IMR-90 (cell line): ENCODE data around the gene TBCEL. TPM values are rescaled to one million over a fixed set of nuclear protein-coding genes. Genes with fewer than 3 reads are reported as not detected.
A peak's percentile ranks its signal among the peaks of the same experiment; 100 is the strongest.

ENCODE experiments used
- ATAC-seq: fragments of 200-7000 bp; cut with Tn5 transposase; 2 replicates; pipeline ENCODE4 v1.9.1; 2020; ENCODE audit warnings: low read depth, mild to moderate bottlenecking, moderate library complexity
- BruUV-seq: library from RNA; stranded (reverse); fragments of 400-500 nt; replicated peaks from 2 replicates; lab custom pipeline; 2021; lab: Mats Ljungman, UMichigan
- CTCF ChIA-PET: fragments of 300-600 bp; formaldehyde crosslinking; extraction: SDS; loops from one replicate; lab custom pipeline; 2021; ENCODE audit warnings: antibody characterized with exemption; lab: Yijun Ruan, JAX
- POLR2A ChIA-PET: fragments of 300-600 bp; sonication (Branson Sonifier 250); formaldehyde crosslinking; loops from one replicate; lab custom pipeline; 2022; ENCODE audit warnings: antibody characterized with exemption; ENCODE audit not compliant: unreplicated experiment; lab: Charles Lee
- DNase-seq: peaks from one replicate; pipeline ENCODE4 v3.0.0; 2013
- H2AFZ ChIP-seq: replicated peaks from 2 replicates; pipeline ENCODE3; 2013; ENCODE audit warnings: low read length, mild to moderate bottlenecking; ENCODE audit not compliant: poor library complexity
- H2AK5ac ChIP-seq: 2 replicates; pipeline ENCODE4 v1.6.1; 2013; ENCODE audit warnings: low read depth, low read length, inconsistent platforms
- H2AK9ac ChIP-seq: replicated peaks from 2 replicates; pipeline ENCODE3; 2013; ENCODE audit warnings: mild to moderate bottlenecking, low read depth, low read length, moderate library complexity; ENCODE audit not compliant: poor library complexity
- H2BK120ac ChIP-seq: 2 replicates; pipeline ENCODE4 v1.6.1; 2013; ENCODE audit warnings: low read depth, low read length, inconsistent platforms
- H2BK15ac ChIP-seq: 3 replicates; pipeline ENCODE4 v1.6.1; 2013; ENCODE audit warnings: low read depth, low read length, inconsistent platforms
- H2BK20ac ChIP-seq: 2 replicates; pipeline ENCODE4 v1.6.1; 2013; ENCODE audit warnings: low read depth, mild to moderate bottlenecking, inconsistent platforms, low read length, moderate library complexity
- H2BK5ac ChIP-seq: 2 replicates; pipeline ENCODE4 v1.6.1; 2013; ENCODE audit warnings: mild to moderate bottlenecking, low read depth, low read length, inconsistent platforms; ENCODE audit not compliant: poor library complexity, severe bottlenecking
- H3K14ac ChIP-seq: replicated peaks from 2 replicates; pipeline ENCODE4 v1.6.1; 2013; ENCODE audit warnings: low read depth, low read length, inconsistent platforms
- H3K18ac ChIP-seq: 2 replicates; pipeline ENCODE4 v1.6.1; 2013; ENCODE audit warnings: low read depth, low read length, control low read depth
- H3K23ac ChIP-seq: 2 replicates; pipeline ENCODE4 v1.6.1; 2013; ENCODE audit warnings: low read depth, low read length, inconsistent platforms
- H3K27ac ChIP-seq: 2 replicates; pipeline ENCODE4 v1.5.1; 2013; ENCODE audit warnings: mild to moderate bottlenecking, control low read depth, low read length; ENCODE audit not compliant: insufficient read depth
- H3K27me3 ChIP-seq: 2 replicates; pipeline ENCODE4 v1.6.1; 2013; ENCODE audit warnings: low read length; ENCODE audit not compliant: control insufficient read depth, insufficient read depth
- H3K36me3 ChIP-seq: 2 replicates; pipeline ENCODE4 v1.6.1; 2013; ENCODE audit warnings: low read length, mixed read lengths; ENCODE audit not compliant: control insufficient read depth, insufficient read depth
- H3K4ac ChIP-seq: 2 replicates; pipeline ENCODE4 v1.6.1; 2013; ENCODE audit warnings: low read depth, low read length, inconsistent platforms
- H3K4me1 ChIP-seq: 2 replicates; pipeline ENCODE4 v1.6.1; 2013; ENCODE audit warnings: low read length, mixed read lengths; ENCODE audit not compliant: control insufficient read depth, insufficient read depth
- H3K4me2 ChIP-seq: 2 replicates; pipeline ENCODE4 v1.6.1; 2013; ENCODE audit warnings: low read depth, mild to moderate bottlenecking, control low read depth, low read length, moderate library complexity
- H3K4me3 ChIP-seq: 2 replicates; pipeline ENCODE4 v1.5.1; 2013; ENCODE audit warnings: low read depth, mild to moderate bottlenecking, control low read depth, low read length, moderate library complexity; ENCODE audit not compliant: insufficient read depth
- H3K56ac ChIP-seq: 2 replicates; pipeline ENCODE4 v1.6.1; 2013; ENCODE audit warnings: low read length, inconsistent platforms; ENCODE audit not compliant: insufficient read depth; ENCODE audit errors: extremely low read depth
- H3K79me1 ChIP-seq, 2 experiments: 2 replicates each; pipeline ENCODE4 v1.6.1; 2013; ENCODE audit warnings: low read length in 2 of 2, inconsistent platforms in 1 of 2, low read depth in 1 of 2
- H3K9ac ChIP-seq: 2 replicates; pipeline ENCODE4 v1.6.1; 2013; ENCODE audit warnings: low read depth, low read length, control low read depth
- H3K9me1 ChIP-seq: 2 replicates; pipeline ENCODE4 v1.6.1; 2013; ENCODE audit warnings: low read length, inconsistent platforms; ENCODE audit not compliant: insufficient read depth
- H3K9me3 ChIP-seq: 2 replicates; pipeline ENCODE4 v1.6.1; 2013; ENCODE audit warnings: low read length; ENCODE audit not compliant: control insufficient read depth, insufficient read depth
- H4K20me1 ChIP-seq: 2 replicates; pipeline ENCODE4 v1.6.1; 2013; ENCODE audit warnings: low read length, inconsistent platforms; ENCODE audit not compliant: insufficient read depth
- H4K5ac ChIP-seq: 2 replicates; pipeline ENCODE4 v1.6.1; 2013; ENCODE audit warnings: mild to moderate bottlenecking, low read depth, low read length, control low read depth
- H4K8ac ChIP-seq, 2 experiments: 2 replicates each; pipeline ENCODE4 v1.6.1; 2013; ENCODE audit warnings: low read depth in 2 of 2, low read length in 2 of 2, control low read depth in 1 of 2, inconsistent platforms in 1 of 2
- H4K91ac ChIP-seq: 2 replicates; pipeline ENCODE4 v1.6.1; 2013; ENCODE audit warnings: low read depth, low read length, inconsistent platforms; ENCODE audit not compliant: insufficient read depth
- CHD1 ChIP-seq: IDR thresholded peaks from 2 replicates; pipeline ENCODE4 v1.6.1; 2012; ENCODE audit warnings: low read depth, low read length, improper control_type of control experiment
- FOS ChIP-seq: fragments of 150-350 bp; IDR thresholded peaks from 2 replicates; pipeline ENCODE4 v1.6.1; 2016; ENCODE audit warnings: low read depth, low read length
- WGBS, 2 experiments: methylation state at CpG; one replicate each; pipeline versions ENCODE4 v1.1.5 to v1.1.7; 2013; ENCODE audit warnings: missing lambda C conversion rate in 2 of 2; ENCODE audit not compliant: insufficient read length in 1 of 2; ENCODE audit errors: extremely low coverage in 2 of 2; 5-methylcytosine and 5-hydroxymethylcytosine counted together
- dilution Hi-C: fragments of 300-500 bp; cut with HindIII; formaldehyde crosslinking; loops from one replicate; pipeline ENCODE4 v1.14.3; 2018; ENCODE audit warnings: low sequenced_read_pairs; ENCODE audit not compliant: unreplicated experiment
- in situ Hi-C: fragments of 300-500 bp; cut with MboI; formaldehyde crosslinking; loops from 3 replicates; pipeline ENCODE4 v1.14.3; 2019; ENCODE audit warnings: low sequenced_read_pairs, inconsistent platforms, mixed read lengths
- intact Hi-C: fragments of 100-400 bp; cut with micrococcal nuclease; formaldehyde crosslinking; loops from 2 replicates; pipeline ENCODE4 v1.10.0; 2022
- polyA plus RNA-seq, 3 experiments: library from polyadenylated mRNA; depleted of rRNA; stranded (reverse); fragments of >200 nt; gene quantifications; 2 replicates each; pipeline ENCODE4 v1.2.3, GENCODE V29; 2012; ENCODE audit warnings: low replicate concordance in 1 of 3
- total RNA-seq: library from RNA; depleted of rRNA; stranded (reverse); fragments of >200 nt; gene quantifications from 2 replicates; pipeline ENCODE4 v1.2.3, GENCODE V29; 2012

TBCEL gene
- total and polyA plus RNA-seq, 2 of the 4 experiments (the other 2 are of a cell fraction): 7.1 to 21.0 TPM

- in situ Hi-C loops: loop anchor here (10.0 kb wide), 1 partner anchor 595 kb away; no protein-coding TSS in a partner anchor
- no peak overlapping the region for H4K5ac ChIP-seq
- H3K4me1 ChIP-seq: peaks cover 7% of the 10 kb centered on the region
- no peak overlapping the region for H2AK9ac ChIP-seq
- no peak overlapping the region for H2BK5ac ChIP-seq
- no peak overlapping the region for H4K8ac ChIP-seq
- H3K4me2 ChIP-seq: 0 out of 2 replicates have a peak overlapping the region, but pooled peaks have one; percentile 3
- no peak overlapping the region for H3K4me3 ChIP-seq
- dilution Hi-C loops: no loop called here
- no TSS peak for BruUV-seq
- H2AFZ ChIP-seq: no peak overlapping the region
- no peak overlapping the region for H3K18ac ChIP-seq
- H3K36me3 ChIP-seq: no peaks in the 10 kb centered on the region
- H3K23ac ChIP-seq: no peak overlapping the region
- no peaks in the 10 kb centered on the region for H3K79me1 ChIP-seq
- no peak overlapping the region for H3K9ac ChIP-seq
- WGBS, 2 experiments: no CpG with 5 or more reads among the region's 4 CpGs
- H3K4ac ChIP-seq: no peak overlapping the region
- H4K20me1 ChIP-seq: peaks cover 4% of the 10 kb centered on the region; the same call in 1 of the 2 replicates
- no peak overlapping the region for H3K14ac ChIP-seq
- peak; percentile 93 for ATAC-seq
- peak; percentile 64 for DNase-seq
- H3K9me1 ChIP-seq: peaks cover 4% of the 10 kb centered on the region; the same call in 1 of the 2 replicates
- H3K27me3 ChIP-seq: peaks cover 41% of the 10 kb centered on the region
- no peak overlapping the region for H2BK120ac ChIP-seq
- ChIA-PET CTCF (no interaction called here), POLR2A (no interaction called here)
- H3K56ac ChIP-seq: no peak overlapping the region
- intact Hi-C loops: no loop called here
- no peak overlapping the region for H2BK20ac ChIP-seq
- peak; percentile 67 for TF ChIP-seq FOS
- TF ChIP-seq CHD1: no peak
- no peak overlapping the region for H2BK15ac ChIP-seq
- no peaks in the 10 kb centered on the region for H3K9me3 ChIP-seq
- H4K91ac ChIP-seq: no peak overlapping the region
- no peak overlapping the region for H3K27ac ChIP-seq
- no peak overlapping the region for H2AK5ac ChIP-seq
Measured at GRCh38 chr11:121099885-121100284, 76.0 kb downstream of the TBCEL start.
